Neural cell (in vitro differentiated cells): Measurements from ENCODE around the gene DNM1L. TPM values are rescaled to one million over a fixed set of nuclear protein-coding genes. Genes with fewer than 3 reads are reported as not detected.
"Not testable (repeated sequence)": the region's sequence is repeated elsewhere in the genome, so short reads cannot be mapped to it uniquely, and the experiment has no call there.

Experiments
- H2AFZ ChIP-seq: fragments of 200-600, 300-800 bp; sonication (generic), shearing (Covaris generic); 2 replicates; pipeline ENCODE4 v1.6.0; 2014; ENCODE audit warnings: low read depth, mild to moderate bottlenecking, antibody characterized with exemption, low read length, moderate library complexity
- H3F3A ChIP-seq: fragments of 200-600 bp; shearing (Covaris generic); 2 replicates; pipeline ENCODE4 v1.6.1; 2016; ENCODE audit warnings: mild to moderate bottlenecking, moderate library complexity, mixed read lengths, antibody characterized with exemption, low read length; ENCODE audit not compliant: insufficient read depth, poor library complexity, severe bottlenecking
- H3K27ac ChIP-seq: fragments of 200-600, 300-800 bp; sonication (generic), shearing (Covaris generic); 2 replicates; pipeline ENCODE4 v1.5.1; 2014; ENCODE audit warnings: mild to moderate bottlenecking, low read length, moderate library complexity
- H3K27me3 ChIP-seq: fragments of 300-800, 200-600 bp; sonication (generic), shearing (Covaris generic); 2 replicates; pipeline ENCODE4 v1.6.0; 2014; ENCODE audit warnings: mild to moderate bottlenecking, low read depth, low read length, moderate library complexity; ENCODE audit not compliant: insufficient read depth
- H3K36me3 ChIP-seq: fragments of 300-800, 200-600 bp; sonication (generic), shearing (Covaris generic); 2 replicates; pipeline ENCODE4 v1.5.1; 2014; ENCODE audit warnings: mild to moderate bottlenecking, antibody characterized with exemption, low read length, moderate library complexity; ENCODE audit not compliant: insufficient read depth
- H3K4me2 ChIP-seq: fragments of 300-800, 200-600 bp; sonication (generic), shearing (Covaris generic); 2 replicates; pipeline ENCODE4 v1.6.0; 2014; ENCODE audit warnings: mild to moderate bottlenecking, low read length
- H3K4me3 ChIP-seq: fragments of 300-800, 200-600 bp; sonication (generic), shearing (Covaris generic); 2 replicates; pipeline ENCODE4 v1.5.1; 2014; ENCODE audit warnings: mild to moderate bottlenecking, low read length, moderate library complexity
- H3K79me2 ChIP-seq: fragments of 200-600 bp; shearing (Covaris generic); replicated peaks from 2 replicates; pipeline ENCODE4 v1.6.0; 2014; ENCODE audit warnings: mild to moderate bottlenecking, low read length, moderate library complexity; ENCODE audit not compliant: insufficient read depth
- H3K9ac ChIP-seq: fragments of 300-800, 200-600 bp; sonication (generic), shearing (Covaris generic); 2 replicates; pipeline ENCODE4 v1.6.1; 2016; ENCODE audit warnings: mild to moderate bottlenecking, low read length, mixed read lengths
- H3K9me2 ChIP-seq: fragments of 200-600 bp; shearing (Covaris generic); 2 replicates; pipeline ENCODE4 v1.6.1; 2016; ENCODE audit warnings: mild to moderate bottlenecking, low read length, mixed read lengths; ENCODE audit not compliant: insufficient read depth
- H3K9me3 ChIP-seq: fragments of 200-600, 300-800 bp; sonication (generic), shearing (Covaris generic); 2 replicates; pipeline ENCODE4 v1.6.1; 2016; ENCODE audit warnings: mild to moderate bottlenecking, mixed run types, low read length, moderate library complexity, mixed read lengths
- H4K20me1 ChIP-seq: fragments of 200-600 bp; shearing (Covaris generic); 2 replicates; pipeline ENCODE4 v1.6.1; 2016; ENCODE audit warnings: mild to moderate bottlenecking, mixed run types; ENCODE audit not compliant: insufficient read depth
- EP300 ChIP-seq: fragments of 450-650 bp; conservative IDR thresholded peaks from 2 replicates; pipeline ENCODE4 v1.6.1; 2014; ENCODE audit warnings: antibody characterized with exemption, mild to moderate bottlenecking, moderate library complexity; ENCODE audit not compliant: poor library complexity, severe bottlenecking
- EZH2 ChIP-seq: fragments of 200-600, 300-800 bp; shearing (Covaris generic), sonication (generic); IDR thresholded peaks from 2 replicates; pipeline ENCODE4 v1.6.1; 2014; ENCODE audit warnings: antibody characterized with exemption, low read length, borderline replicate concordance, mild to moderate bottlenecking; ENCODE audit not compliant: insufficient read depth, poor library complexity, severe bottlenecking
- MXI1 ChIP-seq: fragments of 450-650 bp; conservative IDR thresholded peaks from 2 replicates; pipeline ENCODE4 v1.6.1; 2014; ENCODE audit warnings: antibody characterized with exemption, mild to moderate bottlenecking; ENCODE audit not compliant: poor library complexity, severe bottlenecking
- POLR2AphosphoS5 ChIP-seq: IDR thresholded peaks from 2 replicates; pipeline ENCODE4 v1.6.1; 2012
- RAD21 ChIP-seq: fragments of 450-650 bp; conservative IDR thresholded peaks from 2 replicates; pipeline ENCODE4 v1.6.1; 2014; ENCODE audit warnings: antibody characterized with exemption, mild to moderate bottlenecking, moderate library complexity
- REST ChIP-seq: IDR thresholded peaks from 2 replicates; pipeline ENCODE4 v1.6.1; 2012; ENCODE audit warnings: borderline replicate concordance
- SMC3 ChIP-seq: fragments of 450-650 bp; conservative IDR thresholded peaks from 2 replicates; pipeline ENCODE4 v1.6.1; 2014; ENCODE audit warnings: antibody characterized with exemption, mild to moderate bottlenecking, moderate library complexity; ENCODE audit not compliant: poor library complexity
- TAF1 ChIP-seq: IDR thresholded peaks from 2 replicates; pipeline ENCODE4 v1.6.1; 2012; ENCODE audit warnings: low read depth
- polyA plus RNA-seq: library from polyadenylated mRNA; depleted of rRNA; stranded (reverse); fragments of >200 nt; gene quantifications from 2 replicates; pipeline ENCODE4 v1.2.3, GENCODE V29; 2014
- TF ChIP-seq, protein P1 (sequence below): fragments of 450-650 bp; IDR thresholded peaks from 2 replicates; pipeline ENCODE4 v1.5.1; 2014; ENCODE audit warnings: antibody characterized with exemption, mild to moderate bottlenecking, moderate library complexity; ENCODE audit not compliant: poor library complexity, severe bottlenecking

The DNM1L gene
- polyA plus RNA-seq, 1 donor from 2014 or later, result 182 TPM

GRCh38 chr12:32699437-32699836 is 20.3 kb downstream of the DNM1L start:
- H3K4me2 ChIP-seq, H3F3A ChIP-seq, H2AFZ ChIP-seq, H3K9ac ChIP-seq, H4K20me1 ChIP-seq, H3K27me3 ChIP-seq, H3K36me3 ChIP-seq, H3K9me3 ChIP-seq, H3K27ac ChIP-seq, H3K9me2 ChIP-seq, H3K4me3 ChIP-seq: not testable (repeated sequence)
- peaks cover 30% of the 10 kb centered on the region for H3K79me2 ChIP-seq

- Histone ChIP-seq H3F3A (no peaks in the 10 kb centered on the region), H3K27me3 (no peaks in the 10 kb centered on the region), H3K36me3 (no peaks in the 10 kb centered on the region), H2AFZ (no peak overlapping the region), H4K20me1 (no peaks in the 10 kb centered on the region), H3K4me2 (no peak overlapping the region), H3K9me3 (no peaks in the 10 kb centered on the region), H3K27ac (no peak overlapping the region), H3K9me2 (no peaks in the 10 kb centered on the region), H3K79me2 (peaks cover 14% of the 10 kb centered on the region), H3K9ac (no peak overlapping the region), H3K4me3 (no peak overlapping the region)
- TF ChIP-seq EP300 (no peak), RAD21 (no peak), MXI1 (no peak), POLR2AphosphoS5 (no peak), EZH2 (no peak), SMC3 (no peak), TAF1 (no peak), REST (no peak)
- TF ChIP-seq, protein P1, sequence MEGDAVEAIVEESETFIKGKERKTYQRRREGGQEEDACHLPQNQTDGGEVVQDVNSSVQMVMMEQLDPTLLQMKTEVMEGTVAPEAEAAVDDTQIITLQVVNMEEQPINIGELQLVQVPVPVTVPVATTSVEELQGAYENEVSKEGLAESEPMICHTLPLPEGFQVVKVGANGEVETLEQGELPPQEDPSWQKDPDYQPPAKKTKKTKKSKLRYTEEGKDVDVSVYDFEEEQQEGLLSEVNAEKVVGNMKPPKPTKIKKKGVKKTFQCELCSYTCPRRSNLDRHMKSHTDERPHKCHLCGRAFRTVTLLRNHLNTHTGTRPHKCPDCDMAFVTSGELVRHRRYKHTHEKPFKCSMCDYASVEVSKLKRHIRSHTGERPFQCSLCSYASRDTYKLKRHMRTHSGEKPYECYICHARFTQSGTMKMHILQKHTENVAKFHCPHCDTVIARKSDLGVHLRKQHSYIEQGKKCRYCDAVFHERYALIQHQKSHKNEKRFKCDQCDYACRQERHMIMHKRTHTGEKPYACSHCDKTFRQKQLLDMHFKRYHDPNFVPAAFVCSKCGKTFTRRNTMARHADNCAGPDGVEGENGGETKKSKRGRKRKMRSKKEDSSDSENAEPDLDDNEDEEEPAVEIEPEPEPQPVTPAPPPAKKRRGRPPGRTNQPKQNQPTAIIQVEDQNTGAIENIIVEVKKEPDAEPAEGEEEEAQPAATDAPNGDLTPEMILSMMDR, result no peak
Measured at GRCh38 chr12:32702473-32702872, 23.4 kb downstream of the DNM1L start.

- Histone ChIP-seq H3F3A (no peaks in the 10 kb centered on the region), H3K27ac (no peak overlapping the region), H3K9ac (no peak overlapping the region), H3K36me3 (peaks cover under 1% of the 10 kb centered on the region), H4K20me1 (no peaks in the 10 kb centered on the region), H3K27me3 (no peaks in the 10 kb centered on the region), H3K4me3 (no peak overlapping the region), H3K4me2 (no peak overlapping the region), H3K79me2 (peaks cover 10% of the 10 kb centered on the region), H3K9me2 (no peaks in the 10 kb centered on the region), H3K9me3 (no peaks in the 10 kb centered on the region), H2AFZ (no peak overlapping the region)
- TF ChIP-seq EP300 (no peak), SMC3 (no peak), EZH2 (no peak), POLR2AphosphoS5 (no peak), REST (no peak), MXI1 (no peak), TAF1 (no peak)
- TF ChIP-seq, protein P1, result no peak
Measured at GRCh38 chr12:32702946-32703345, 23.8 kb downstream of the DNM1L start.
